NB4 (cell line): Measurements from ENCODE around the gene ADCY10.

Source experiments
- MAX ChIP-seq: IDR thresholded peaks from 2 replicates; pipeline ENCODE4 v1.6.1; 2011; ENCODE audit warnings: low read depth, low read length
- POLR2A ChIP-seq: IDR thresholded peaks from 2 replicates; pipeline ENCODE4 v1.6.1; 2011; ENCODE audit warnings: mild to moderate bottlenecking; ENCODE audit not compliant: insufficient read length; ENCODE audit errors: extremely low read depth
- TF ChIP-seq, protein P1 (sequence below): IDR thresholded peaks from one replicate; pipeline ENCODE4 v1.5.1; 2012; ENCODE audit warnings: low read depth, low read length

DNA sequence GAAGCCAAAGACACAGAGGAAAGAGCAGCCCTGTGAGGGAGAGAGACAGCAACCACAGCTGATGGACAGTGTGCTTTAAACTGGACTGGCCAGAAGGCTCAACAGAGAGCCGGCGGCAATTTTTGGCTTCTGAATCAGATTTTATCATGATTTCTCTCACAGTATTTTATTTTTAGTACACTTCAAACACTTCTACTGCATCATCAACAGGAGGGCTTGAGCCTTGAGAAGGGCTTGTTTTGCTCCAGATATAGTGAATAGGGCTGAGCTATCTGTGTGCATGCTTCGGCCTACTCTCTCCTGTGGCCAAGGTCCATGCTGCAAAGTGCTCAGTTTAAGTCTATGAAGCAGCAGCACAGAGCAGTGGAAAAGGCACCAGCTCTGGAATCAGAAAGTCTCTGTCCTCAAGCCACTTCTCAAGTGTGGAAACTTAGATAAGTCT is 33.3 kb downstream of the ADCY10 start:
- TF ChIP-seq, protein P1, sequence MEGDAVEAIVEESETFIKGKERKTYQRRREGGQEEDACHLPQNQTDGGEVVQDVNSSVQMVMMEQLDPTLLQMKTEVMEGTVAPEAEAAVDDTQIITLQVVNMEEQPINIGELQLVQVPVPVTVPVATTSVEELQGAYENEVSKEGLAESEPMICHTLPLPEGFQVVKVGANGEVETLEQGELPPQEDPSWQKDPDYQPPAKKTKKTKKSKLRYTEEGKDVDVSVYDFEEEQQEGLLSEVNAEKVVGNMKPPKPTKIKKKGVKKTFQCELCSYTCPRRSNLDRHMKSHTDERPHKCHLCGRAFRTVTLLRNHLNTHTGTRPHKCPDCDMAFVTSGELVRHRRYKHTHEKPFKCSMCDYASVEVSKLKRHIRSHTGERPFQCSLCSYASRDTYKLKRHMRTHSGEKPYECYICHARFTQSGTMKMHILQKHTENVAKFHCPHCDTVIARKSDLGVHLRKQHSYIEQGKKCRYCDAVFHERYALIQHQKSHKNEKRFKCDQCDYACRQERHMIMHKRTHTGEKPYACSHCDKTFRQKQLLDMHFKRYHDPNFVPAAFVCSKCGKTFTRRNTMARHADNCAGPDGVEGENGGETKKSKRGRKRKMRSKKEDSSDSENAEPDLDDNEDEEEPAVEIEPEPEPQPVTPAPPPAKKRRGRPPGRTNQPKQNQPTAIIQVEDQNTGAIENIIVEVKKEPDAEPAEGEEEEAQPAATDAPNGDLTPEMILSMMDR = no peak
- no peak for TF ChIP-seq POLR2A
- TF ChIP-seq MAX = no peak
